Measurements from ENCODE around the gene BANP.
"Not testable (repeated sequence)": the region's sequence is repeated elsewhere in the genome, so short reads cannot be mapped to it uniquely, and the experiment has no call there.

BANP gene

DNA sequence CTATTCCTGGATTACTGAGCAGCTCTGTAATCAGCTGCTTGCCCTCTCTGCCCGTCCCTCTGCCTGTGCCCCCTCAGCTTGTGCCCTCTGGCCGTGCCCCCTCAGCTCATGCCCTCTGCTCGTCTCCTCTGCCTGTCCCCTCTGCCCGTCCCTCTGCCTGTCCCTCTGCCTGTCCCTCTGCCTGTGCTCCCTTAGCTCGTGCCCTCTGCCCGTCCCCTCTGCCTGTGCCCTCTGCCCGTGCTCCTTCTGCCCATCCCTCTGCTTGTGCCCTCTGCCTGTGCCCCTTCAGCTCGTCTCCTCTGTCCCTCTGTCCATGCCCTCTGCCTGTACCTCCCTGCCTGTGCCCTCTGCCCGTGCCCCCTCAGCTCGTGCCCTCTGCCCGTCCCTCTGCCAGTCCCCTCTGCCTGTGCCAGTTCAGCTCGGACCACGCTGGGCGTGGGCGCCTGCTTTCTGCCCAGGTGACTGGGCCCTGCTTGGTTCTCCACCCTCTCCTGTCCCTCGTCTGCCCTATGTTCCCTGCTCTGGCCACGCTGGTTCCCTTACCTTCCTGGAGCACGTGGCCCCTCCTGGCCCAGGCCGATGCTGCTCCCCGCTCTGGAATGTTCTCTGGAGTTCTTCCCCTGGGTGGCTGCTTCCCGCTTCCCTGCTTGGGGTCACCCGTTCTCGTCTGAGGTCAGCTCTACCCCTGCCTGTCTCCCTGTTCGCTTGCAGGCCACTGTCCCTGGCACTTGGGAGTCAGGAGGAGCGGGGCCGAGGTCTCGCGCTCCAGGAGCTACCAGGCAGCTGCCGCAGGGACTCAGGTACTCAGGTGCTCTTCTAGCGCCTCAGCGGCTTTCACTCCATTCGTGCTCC is 63.9 kb downstream of the BANP start:
- no peak for DNase-seq (ENCODE audit: low read depth, low spot score)

DNA sequence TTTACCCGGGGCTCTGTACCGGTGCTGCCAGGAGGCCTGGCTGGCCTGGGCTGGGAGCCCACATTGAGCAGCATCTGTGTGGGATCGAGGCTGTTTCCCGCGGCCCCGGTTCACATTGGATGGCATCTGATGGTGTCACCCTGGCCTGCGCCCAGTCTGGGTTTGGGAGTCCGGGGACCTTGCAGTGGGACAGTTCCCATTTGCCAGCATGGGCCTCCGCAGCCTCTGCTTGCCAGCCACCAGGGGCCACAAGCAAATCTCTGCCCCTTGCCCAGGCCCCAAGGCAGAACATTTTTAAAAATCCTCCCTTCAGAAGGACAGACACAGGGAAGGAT is 64.5 kb downstream of the BANP start:
- no peak for DNase-seq (ENCODE audit: low read depth, low spot score)

DNA sequence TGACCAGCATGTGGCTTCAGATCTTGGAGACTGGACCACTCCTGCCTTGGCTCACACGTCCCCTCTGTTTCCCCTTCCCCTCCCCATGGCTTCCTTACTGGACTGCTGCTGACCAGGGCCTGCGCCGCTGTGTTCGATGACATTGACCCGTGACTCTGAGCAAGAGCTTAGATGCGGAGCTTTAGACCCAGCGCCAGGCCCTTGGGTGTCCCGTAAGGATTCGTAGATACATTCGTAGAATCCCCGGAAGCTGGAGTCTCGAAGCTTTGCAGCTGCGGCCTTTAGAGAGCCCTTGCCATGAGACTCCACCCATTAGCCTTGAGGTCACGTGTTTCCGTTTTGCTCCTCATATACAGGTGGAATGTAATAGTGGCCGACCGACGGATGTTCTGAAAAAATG is 65.2 kb downstream of the BANP start:
- DNase-seq (ENCODE audit: low read depth, low spot score), result not testable (repeated sequence)

DNA sequence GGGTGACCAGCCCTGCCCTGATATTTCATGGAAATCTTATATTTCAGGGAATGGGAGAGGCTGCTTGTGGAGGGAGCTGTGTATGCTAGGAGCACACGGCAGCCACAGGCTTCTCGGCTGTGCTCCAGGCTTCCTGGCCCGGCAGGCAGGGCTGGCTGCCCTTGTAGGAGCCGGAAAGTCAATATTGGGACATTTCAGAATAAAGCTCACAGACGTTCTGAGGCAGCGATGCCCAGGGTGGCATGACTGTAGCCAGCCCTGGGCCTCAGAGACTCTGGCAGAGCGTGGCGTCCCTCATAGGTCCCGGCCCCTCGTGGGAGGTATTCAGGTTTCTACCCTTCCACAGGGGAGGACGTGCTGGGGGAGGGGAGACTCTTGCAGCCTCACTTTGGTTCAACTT is 65.7 kb downstream of the BANP start:
- no peak for DNase-seq (ENCODE audit: low read depth, low spot score)

DNA sequence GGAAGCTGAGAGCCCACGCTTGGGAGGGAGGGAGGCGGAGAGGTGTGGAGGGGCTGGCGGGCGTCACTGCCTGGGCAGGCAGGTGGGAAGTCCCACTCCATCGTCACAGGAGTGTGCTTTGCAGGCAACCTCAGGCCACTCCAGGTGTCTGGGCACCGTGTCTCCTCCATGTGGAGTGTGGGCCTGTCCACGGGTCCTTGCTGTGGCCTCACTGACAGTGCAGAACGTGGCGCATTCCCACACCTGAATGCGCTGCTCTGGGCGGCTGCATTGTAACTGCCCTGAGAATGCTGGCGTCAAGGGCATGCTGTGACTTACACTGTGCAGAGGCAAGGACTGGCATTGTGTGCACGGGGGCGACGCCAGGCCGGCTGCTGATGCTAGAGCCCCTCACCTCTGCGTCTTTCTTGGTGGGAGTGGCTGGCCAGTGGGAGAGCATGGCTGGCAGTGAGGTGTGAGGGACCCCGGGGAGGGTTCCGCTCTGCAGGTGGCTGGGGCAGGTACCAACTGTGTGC is 66.4 kb downstream of the BANP start:
- no peak for DNase-seq (ENCODE audit: low read depth, low spot score)

DNA sequence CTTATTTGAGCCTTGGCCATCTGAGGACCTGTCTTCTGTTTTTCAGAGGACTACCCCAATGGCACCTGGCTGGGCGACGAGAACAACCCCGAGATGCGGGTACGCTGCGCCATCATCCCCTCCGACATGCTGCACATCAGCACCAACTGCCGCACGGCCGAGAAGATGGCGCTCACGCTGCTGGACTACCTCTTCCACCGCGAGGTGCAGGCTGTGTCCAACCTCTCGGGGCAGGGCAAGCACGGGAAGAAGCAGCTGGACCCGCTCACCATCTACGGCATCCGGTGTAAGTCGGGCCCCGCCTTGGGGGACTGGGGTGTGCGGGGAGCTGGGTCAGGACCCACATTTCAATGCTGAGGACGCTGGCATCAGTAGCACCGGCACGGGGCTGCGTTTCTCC is 67.1 kb downstream of the BANP start:
- not testable (repeated sequence) for DNase-seq (ENCODE audit: low read depth, low spot score)

DNA sequence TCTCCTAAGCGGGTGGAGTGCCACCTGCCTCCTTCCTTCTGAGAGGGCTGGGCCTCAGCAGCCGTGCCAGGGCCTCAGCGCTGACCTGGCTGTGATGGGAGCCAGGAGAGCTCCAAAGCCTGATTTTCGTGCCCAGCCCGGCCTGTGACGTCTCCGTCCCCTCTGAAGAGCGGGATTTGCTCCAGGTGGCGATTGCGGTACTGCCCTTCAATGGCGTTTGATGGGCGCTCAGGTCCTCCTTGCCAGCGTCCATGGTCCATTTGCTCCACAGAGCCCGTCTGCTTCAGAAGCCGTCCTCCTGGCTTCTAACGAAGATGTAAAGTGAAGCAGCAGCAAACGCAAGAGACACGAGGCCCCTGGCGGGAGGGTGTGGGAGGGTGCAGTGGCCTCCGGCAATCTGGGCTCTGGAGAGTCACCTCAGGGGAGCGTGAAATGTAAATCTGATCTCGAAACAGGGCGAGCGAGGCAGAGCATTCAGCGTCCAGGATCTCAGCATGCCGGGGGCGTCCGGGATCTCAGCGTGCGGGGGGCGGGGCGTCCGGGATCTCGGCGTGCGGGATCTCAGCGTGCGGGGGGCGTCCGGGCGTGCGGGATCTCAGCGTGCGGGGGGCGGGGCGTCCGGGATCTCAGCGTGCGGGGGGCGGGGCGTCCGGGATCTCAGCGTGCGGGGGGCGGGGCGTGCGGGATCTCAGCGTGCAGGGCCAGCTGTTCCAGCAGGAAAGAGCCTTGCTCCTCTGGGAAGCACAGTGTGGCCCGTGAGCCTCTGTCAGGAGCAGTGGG is 68.0 kb downstream of the BANP start:
- not testable (repeated sequence) for DNase-seq (ENCODE audit: low read depth, low spot score)

DNA sequence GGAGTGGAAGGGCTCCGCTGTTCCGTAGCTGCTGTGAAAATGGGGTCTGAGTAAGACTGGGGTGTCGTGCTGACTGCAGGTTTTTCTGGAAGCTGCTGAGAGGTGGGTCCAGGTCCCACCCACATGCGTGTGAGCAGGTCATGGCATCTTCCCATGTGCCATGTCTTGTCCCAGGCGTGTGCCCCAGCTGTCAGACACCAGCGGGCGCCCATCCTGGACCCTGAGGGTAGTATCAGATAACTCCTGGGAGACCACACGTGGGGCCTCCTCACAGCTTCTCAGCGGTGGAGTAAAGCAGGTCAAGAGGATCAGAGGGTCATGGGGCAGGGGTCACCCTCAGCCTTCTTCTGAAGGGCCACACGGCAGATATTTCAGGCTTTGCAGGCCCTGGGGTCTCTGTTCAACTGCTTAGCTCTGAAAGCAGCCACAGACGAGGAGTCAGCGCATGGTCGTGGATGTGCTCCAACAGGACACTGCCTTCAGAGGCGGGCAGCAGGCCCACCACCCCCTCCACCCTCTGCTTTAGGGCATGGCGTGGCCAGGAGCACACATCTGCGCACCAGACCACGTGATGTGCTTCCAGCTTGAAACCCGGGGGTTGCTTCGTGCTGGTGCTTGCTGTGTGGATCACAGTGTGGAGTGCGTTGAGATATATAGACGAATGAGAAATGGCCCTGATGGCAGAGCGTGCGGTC is 68.7 kb downstream of the BANP start:
- DNase-seq (ENCODE audit: low read depth, low spot score), result no peak

DNA sequence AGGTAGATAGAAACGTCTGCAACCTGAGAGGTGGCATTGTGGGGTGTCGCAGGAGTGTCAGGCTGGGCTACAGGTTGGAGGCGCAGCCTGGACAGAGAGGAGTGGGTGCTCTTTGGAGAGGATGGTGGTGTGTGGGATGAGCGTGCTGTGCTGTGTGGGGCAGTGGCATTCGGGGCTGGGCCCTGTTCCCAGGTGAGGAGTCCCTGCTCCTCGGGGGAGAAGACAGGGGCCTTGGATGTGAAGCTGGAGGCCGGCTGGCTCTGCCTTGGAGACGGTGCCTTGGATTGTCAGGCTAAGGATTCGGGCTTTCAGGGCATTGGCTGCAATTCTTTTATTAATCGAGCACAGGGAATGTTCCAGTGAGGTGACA is 69.3 kb downstream of the BANP start:
- no peak for DNase-seq (ENCODE audit: low read depth, low spot score)

DNA sequence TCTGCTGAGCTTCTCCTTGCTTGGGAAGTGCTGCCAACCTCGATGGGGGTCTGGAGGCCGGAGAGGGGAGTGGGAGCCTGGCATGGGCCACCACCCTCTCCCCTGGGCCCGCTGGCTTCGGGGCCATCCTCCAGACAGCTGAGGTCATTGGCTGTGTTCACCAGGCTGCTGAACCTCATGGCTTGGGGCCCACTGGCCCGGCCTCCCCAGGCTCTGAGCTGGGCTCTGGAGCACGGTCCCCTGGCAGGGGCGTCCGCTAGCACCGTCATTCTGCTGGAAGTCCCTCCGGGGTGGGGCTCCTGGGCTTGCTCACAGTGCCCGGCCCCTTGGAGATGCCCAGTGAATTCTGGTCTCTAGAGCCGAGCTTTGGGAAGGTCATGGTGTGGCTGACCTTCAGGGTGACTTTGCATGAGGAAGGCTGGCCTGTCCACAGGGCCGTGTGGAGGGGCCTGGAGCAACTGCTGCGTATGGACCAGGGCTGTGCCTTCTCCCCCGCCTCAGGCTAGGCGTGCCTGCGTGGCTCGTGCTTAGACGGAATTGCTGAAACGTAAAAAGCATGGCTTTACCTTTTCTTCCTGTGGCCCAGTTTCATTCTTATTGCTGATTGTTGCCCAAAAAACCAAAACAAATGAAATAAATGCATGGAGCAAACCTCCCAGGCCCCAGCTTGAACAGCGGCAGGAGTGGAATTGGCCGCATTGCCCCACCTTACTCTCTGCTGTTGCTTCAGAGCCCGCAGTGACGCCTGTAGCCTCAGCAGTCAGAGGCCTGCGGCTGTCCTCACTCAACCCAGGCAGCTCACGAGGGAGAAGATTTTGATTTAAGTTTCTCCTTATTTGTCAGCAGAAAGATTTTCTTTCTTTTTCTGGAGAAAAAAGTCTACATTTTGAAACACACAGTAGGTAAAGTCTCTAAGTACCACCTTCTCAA is 70.1 kb downstream of the BANP start:
- not testable (repeated sequence) for DNase-seq (ENCODE audit: low read depth, low spot score)

DNA sequence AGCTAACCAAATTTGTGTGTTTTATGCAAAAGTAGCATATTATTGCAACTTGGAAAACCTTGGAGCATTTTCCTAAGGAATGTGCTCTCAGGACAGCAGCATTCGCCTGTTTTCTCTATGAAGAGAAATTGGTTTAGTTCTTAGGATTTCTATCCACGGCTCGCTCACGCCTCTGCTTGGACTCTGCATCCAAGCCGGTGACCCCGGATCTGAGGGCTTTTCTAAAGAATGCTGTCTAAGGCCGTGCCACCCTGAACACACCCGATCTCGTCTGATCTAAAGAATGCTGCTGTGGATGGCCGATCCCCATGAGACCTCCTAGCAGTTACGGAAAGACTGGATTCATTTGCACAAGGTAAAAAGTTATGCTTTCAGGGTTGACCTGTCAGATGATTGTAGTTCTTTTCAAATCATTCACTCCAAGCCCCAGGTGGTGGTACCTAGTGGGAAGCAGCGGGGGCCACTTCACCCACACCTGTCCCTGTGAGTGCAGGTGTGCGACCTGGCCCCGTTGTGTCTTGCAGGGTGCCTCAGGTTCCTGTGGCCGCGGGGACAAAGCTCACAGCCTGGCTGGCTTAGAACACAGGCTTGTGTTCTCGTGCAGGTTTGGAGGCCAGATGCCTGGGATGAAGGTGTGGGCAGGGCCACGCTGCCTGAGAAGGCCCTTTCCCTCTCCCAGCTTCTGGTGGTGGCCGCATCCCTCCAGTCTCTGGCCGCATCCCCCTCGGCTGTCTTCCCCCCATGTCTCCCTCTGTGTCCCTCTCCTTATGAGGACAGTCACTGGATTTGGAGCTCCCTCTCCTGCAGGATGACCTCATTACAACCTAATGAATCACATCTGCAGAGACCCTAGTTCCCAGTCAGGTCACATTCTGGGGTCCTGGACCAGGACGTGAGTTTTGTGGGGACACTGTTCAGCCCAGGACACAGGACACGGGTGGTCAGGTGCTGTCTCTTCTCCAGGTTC is 71.1 kb downstream of the BANP start:
- DNase-seq (ENCODE audit: low read depth, low spot score), result no peak

DNA sequence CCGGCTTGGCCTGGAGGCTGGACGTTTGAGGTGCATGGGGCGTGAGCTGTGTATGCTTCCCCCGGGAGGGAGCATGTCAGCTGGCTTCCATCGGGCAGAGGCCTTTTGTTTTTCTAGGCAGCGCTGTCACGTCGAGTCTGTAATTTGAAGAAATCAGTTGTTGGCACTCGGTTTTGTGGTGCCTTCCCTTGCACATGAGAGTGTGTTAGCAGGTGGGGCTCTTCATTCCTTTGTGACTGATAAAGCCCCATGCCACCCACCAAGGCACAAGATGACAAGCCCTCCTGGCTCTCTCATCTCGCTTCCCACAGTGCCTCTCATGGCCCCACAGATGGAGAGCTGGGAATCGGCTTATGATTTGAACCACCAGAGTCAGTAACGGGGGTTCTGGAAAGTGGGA is 72.1 kb downstream of the BANP start:
- DNase-seq (ENCODE audit: low read depth, low spot score), result no peak

DNA sequence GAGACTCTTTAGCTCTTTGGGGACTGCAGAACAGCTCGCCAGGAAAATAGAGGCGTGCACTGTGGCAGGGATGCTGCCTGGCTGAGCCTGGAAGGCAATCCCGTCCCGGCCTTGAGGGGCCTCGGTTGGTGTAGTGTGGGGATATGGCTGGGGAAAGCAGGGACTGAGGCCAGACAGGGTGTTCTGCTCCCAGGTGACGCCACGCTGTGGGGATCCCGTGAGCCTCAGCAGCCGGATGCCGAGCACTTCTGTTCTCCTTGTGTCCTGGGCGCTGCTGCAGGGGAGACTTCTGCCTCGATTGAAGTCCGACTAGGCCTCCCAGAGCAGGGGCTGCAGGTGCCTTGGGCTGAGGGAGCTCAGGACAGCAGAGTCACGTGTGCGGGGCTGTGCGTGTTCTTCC is 72.6 kb downstream of the BANP start:
- no peak for DNase-seq (ENCODE audit: low read depth, low spot score)

DNA sequence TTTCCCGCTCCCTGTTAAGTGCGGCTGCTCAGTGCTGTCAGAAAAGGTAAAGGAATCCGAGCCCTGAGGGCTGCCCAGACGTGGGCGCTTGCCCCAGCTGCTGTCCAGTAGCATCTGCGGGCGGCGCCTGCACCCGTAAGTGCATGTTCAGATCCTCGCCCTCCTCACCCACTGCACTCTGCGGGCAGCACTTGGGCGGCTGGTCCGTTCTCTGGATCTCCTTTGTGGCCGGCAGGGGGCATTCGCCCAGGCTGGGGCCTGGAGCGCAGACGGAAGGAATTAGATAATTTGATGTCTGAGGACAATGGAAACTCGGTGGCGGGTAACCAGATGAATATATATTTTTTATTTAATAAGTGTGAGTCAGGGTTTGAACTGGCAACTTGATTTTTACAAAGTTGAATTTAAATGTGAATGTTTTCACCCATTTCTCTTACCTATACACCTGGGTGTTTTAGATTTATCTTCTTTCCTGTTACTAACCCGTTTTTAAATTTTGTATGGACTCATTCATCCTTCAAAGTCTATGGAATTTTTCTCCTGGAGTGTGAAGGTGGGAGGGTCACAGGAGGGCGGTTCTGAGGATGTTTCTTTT is 73.4 kb downstream of the BANP start:
- not testable (repeated sequence) for DNase-seq (ENCODE audit: low read depth, low spot score)

DNA sequence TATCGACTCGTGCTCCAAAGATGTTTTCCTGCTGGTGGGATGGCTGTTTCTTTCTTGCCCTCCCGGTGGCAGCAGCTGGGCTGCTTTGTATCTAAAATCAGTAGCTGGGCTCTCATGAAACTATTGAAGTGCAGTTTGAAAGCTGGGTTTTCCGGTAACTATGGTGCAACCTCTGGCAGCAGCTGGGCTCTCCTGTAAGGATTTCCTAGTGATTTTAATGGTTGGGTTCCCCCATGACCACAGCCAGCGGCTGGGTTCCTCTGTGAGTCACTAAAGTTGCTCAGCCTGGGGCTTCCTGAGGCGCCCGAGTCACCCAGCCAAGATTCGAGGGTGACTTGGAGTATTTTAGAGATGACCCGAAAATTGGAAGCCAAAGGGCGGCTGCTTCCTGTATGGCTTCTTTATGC is 73.9 kb downstream of the BANP start:
- DNase-seq (ENCODE audit: low read depth, low spot score), result peak; percentile 62

DNA sequence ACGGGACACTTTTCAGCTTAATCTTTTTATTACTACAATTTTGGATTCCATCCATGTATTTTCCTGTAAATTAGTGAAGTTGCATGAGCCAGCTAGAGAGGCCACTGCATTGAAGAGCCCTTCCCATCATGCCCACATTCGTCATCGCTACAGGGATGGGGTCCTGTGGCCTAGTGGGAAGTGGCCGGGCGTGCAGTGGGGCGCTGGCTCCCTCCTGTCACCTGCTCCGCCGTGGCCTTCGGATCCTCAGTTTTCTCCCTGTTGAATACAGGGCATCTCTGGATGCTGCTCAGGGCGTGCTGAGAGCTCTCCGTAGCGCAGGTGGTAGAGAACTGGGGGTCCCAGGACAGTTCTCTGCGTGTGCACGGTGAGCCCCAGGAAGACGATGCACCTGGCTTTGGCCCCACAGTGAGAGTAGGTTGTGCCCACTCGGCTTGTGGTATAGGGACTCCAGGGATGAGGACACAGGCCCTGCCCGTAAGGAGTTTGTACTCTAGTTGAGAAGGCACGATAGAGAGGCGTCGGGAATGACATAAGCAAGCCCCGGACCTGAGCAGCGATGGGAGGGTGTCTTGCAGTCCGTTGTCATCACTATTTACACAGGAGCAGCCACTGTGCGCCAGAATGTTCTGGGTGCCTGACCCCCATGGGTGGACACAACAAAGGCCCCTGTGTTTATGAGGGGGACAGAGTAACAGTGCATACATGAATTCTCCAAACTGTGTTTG is 74.8 kb downstream of the BANP start:
- DNase-seq (ENCODE audit: low read depth, low spot score), result not testable (repeated sequence)

DNA sequence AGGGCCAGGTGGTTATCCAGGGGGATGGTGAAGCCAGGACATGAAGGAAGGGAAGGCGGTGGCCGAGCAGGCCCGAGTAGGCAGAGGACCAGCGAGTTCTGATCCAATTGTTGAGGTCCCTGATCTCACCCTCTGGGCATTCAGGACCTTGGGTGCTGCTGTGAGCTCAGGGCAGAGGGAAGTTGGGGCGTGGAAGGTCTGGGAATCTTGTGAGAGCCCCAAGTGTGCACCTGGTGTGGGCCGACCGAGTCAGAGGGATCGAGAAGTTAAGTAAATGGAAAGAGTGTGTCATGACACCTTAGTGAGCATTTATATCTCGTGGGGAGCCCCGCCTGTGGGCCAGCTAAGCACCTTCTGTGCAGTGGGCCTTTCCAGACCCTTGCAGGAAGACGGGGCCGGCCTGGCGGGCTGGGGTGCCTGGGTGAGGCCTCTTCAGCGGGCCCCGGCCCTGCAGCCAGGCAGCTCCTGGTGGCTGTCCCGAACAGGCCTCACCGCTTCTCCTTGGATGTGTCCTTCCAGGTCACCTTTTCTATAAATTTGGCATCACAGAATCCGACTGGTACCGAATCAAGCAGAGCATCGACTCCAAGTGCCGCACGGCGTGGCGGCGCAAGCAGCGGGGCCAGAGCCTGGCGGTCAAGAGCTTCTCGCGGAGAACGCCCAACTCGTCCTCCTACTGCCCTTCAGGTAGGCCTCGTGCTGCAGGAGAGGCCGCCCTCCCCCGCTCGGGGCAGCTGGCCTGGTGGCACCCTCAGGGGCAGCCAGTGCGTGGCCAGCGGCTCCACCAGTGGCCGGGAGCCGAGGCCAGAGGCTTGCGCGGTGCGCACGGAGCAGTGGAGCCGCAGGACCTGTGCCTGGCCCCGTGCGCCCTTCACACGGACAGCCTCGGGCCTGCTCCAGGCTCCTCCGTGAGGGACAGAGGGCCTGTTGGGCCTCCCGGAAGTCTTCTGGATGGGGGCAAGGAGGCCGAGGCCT is 76.0 kb downstream of the BANP start:
- no peak for DNase-seq (ENCODE audit: low read depth, low spot score)

Measured in brain pericyte (primary cell).